HG03457 (cell line): Measurements from ENCODE around the gene CHAT.

Source experiments
- ATAC-seq: cut with Tn5 transposase; IDR thresholded peaks from one replicate; pipeline ENCODE4 v1.9.1; 2021; ENCODE audit warnings: moderate number of reproducible peaks; ENCODE audit not compliant: unreplicated experiment

CHAT gene

DNA sequence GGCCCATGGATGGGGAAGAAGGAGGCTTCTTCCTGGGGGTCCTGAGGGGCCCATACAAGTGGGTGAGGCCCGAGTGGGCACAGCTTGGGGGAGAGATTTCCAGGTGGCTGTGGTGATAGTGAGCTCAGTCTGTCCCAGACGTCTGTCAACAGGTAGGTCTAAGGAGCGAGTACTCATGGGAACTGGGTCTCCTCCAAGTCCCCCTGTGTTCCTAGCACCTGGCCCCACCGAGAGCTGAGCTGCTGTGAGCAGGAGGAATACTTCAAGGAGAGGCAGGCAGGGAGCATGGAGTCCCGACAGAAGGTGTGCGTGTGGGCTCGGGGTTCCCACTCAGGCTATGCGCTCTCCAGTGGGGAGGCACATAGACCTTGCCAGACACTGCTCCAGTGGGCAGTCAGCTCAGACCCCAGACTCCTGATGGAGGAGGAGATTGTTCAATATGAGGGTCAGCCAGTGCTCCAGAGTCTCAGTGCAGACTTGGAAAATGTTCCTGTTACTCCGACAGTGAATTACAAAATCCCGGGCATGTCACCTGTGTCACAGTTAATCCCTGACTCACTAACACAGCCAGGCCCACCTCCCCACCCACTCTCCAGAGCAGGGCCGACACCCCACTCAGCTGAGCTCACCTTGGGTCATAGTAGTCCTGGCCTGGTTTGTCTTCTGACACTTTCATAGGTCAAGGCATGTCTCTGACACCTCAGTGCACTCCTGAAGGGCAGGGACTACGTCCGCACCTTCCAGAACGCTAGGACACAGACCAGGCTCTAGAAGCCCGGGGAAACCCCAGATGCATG is 37.4 kb downstream of the CHAT start:
- no peak for ATAC-seq

DNA sequence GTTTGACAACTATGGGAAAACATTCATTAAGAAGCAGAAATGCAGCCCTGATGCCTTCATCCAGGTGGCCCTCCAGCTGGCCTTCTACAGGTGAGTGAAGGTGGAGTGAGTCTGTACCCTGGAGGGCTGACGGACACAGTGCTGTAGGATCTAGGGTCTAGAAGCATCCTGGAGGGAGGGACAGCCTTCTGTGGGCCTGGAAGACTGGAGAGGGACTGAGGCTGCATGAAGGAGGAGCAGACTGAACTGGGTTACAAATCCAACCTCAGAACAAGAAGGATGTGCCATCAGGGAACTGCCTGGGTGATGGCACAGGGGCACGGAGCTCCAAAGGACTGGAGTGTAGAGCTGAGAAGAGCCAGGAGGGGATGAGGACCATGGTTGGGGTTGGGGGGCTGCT is 38.1 kb downstream of the CHAT start:
- no peak for ATAC-seq

DNA sequence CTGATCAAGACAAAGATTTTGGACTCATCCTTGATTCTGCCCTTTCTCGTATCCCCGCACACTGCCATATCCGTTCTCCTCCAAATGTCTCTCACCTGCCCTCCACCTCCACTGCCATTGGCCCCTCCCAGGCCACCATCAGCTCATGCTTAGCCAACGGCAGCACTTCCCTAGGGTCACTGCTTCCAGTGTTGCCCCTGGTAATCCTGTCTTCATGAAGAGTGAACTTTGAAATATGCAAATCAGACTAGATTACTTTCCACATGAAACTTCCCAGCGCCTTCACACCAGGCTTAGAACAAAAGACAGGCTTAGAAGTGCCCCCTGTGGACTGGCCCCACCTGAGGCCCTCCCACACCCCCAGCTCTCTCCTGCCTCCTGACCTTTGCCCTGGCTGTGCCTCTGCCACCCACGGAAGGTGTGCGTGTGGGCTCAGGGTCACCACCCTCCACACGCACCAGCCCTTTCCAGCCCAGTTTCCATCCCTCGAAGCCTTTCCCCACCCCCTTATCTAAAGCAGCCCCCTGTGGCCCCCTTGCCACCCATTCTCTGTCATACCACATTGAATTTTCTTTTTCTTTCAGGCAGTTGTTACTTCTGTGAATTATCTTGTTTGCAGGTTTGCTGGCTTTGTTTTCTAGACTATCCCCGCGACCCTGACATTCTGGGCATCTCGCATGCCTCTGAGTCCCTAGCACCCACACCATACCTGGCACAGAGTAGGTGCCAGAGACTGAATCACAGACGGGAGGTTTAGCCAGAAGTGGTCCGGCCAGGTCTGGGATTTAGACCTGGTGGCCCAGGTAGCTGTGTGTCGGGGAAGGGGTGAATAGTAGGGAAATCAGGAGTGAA is 38.8 kb downstream of the CHAT start:
- no peak for ATAC-seq

DNA sequence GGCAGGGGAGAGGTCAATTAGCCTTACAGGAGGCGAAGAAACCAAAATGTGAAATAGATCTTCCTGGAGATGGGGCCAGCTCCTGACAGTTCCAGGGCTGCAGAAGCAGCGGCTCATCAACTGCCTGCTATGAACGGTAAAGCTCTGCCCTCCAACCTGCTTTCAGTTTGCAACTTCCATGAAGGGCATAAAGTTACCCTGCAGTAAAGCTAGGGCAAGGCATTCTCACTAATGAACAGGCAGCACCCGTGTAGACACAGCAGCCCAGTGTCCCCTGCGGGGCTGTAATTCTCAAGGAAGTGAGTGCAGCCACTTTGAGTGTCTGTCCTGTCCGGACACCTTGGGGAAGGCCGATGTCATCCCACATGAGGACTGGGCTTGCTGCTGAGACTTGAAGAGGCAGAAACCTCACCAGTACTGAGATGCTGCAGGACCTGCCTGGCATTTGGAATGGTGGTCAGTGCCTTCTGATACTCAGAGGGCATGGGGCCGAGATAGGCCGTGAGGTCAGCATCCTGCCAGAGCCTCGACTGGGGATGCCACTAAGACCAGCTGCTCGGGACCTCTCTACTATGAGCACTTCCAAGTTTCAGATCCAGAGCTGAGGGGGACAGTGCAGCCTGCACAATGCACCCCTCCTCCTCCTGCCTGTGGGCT is 39.6 kb downstream of the CHAT start:
- ATAC-seq: no peak

DNA sequence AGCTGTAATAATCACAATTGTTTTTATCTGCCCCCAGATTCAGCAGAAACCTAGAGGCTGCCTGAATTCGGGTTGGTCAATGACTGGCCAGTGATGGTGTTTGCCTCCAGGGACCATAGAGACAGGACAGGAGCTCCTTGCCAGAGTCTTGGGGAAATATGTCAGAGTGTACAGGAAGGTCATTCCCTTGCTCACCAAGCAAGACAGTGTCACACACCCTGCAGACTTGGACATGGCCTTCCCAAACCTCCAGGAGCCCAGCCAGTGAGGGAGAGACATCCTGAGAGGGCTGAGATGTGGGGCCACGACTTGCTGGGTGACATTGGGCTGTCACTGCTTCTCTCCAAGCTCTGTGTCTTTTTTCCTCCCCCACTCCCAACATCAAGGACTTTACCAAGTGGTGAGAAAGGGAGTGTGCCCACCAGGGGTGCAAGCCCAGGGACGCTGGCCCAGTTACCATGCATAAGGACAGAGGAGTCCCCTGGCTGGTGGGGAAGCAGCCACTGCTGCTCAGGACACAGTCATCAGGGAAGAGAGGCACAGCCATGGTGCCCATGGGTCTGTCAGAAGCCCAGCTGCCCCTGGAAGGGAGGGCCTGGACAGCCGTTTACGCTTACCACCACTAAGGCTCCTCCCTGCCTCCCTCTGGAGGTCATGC is 40.3 kb downstream of the CHAT start:
- no peak for ATAC-seq

DNA sequence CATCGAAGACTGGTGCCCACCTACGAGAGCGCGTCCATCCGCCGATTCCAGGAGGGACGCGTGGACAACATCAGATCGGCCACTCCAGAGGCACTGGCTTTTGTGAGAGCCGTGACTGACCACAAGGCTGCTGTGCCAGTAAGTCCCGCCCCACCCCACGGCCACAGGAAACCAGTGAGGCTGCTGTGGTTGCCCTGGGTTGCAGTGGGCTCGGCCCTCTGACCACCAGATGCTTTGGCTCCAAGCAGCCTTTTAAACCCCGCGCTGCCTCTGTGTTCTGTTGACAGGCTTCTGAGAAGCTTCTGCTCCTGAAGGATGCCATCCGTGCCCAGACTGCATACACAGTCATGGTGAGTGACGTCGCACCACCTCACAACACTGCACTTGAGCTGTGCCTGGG is 41.3 kb downstream of the CHAT start:
- no peak for ATAC-seq

DNA sequence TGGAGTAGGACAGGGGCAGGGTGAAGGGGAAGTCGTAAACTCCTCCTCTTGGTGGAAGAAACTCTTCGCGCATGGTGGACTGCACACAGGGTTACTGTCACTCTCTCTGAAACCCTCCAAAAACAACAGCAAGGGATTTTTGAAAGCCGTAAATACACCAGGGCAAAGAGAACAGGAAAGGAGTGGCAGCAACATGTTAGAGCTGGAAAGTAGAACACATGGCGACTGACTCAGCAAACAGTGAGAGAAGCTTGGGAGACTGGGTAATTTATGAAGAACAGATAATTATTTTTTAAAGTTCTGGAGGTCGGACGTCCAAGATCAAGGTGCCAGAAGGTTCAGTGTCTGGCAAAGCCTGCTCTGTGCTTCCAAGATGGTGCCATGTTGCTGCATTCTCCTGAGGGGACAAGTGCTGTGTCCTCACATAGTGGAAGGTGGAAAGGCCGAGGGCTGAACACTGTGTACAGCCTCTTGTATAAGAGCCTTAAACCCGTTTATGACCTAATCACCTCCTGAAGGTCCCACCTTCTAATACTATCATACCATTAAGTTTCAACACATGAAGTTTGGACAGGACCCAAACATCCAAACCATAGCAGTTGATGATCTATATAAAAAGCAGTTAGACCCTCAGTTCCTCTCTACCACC is 43.1 kb downstream of the CHAT start:
- no peak for ATAC-seq

DNA sequence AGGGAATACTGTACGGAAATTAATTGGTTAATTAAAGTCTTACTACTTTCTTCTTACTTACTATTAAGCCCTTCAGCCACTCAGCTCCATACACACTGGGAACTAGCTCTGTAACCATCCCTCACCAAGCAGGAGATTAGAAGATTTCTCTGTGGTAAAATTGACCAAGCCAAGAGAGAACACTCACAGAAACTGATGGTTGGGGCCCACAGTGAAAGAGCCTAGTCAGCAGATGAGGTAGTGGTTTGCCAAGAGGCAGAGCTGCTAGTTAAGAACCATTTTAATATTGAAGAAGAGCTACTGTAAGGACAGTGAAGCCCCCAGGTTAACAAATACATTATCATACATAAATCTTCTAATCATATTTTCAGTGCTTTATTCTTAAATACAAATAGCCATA is 43.8 kb downstream of the CHAT start:
- no peak for ATAC-seq

DNA sequence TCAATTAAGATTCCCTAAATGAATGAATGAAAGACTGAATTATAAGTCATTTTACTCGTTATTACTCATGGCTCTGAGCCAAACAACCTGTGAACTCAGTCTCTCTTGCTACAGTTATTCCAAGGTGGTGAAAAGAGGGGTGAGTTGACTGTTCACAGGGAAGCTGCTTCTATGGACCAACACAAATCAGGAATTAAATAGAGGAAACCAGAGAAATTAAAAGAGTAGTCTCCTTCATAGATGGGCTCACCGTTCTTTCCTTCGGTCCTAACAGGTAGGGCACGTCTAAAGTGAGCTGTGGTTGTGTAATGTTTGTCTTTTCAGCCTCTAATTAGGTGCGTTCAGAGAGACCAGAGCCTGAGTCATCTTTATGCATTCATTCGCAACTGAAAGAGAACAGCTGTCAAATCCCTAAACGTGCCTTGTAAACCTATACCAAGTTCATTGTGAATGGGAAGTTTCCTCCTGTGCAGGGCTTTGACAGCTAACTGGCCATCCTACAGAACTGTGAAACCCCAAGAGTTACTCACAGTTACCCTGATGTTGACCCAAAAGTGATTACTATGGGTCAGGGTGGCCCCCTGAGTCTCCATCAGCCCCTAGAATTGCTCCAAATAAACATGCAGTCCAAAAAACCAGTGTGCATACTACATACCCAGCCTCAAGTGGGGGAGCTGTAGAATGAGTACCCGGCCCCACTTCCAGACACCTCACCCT is 47.5 kb downstream of the CHAT start:
- no peak for ATAC-seq

DNA sequence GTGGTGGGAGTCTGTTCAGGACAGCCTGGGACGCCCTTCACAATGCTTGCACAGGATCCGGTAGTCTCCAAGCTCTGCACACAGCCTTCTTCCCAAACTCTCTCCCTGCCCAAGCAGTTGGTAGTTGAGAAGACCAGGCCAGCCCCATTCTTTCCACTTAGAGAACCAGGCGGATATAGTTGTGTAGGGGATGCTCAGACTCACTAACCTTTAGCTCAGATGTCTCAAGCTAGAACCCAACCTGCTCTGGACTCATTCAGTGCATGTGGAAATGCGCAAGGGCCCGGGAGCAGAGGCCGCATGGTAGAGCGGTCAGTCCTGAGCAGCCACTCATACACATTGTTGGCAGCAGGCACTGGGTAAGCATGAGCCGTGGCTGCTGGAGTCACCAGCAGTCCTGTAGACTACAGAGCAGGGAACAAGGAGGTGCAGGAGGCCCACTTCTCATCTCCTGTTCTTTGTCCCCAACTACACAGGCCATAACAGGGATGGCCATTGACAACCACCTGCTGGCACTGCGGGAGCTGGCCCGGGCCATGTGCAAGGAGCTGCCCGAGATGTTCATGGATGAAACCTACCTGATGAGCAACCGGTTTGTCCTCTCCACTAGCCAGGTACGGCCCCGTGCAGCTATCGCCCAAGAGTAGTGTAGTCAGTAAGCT is 48.5 kb downstream of the CHAT start:
- no peak for ATAC-seq

DNA sequence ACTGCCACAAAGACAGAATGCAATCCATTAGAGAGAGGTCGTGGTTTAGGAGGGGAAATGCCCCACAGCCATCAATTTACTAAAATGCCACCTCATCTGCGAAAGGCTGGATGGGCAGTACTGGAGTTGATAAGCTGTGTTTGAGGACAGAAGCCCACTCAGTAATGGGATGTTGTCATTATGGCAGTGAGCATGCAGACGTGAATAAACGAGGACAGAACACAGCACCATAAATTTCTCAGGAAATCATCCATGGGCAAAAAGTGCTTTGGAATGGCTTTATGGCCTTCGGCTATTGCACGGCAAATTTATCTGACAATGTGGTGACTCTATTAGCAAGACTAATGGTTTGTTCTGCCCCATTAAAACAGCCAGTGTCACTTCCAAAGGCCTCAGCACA is 49.8 kb downstream of the CHAT start:
- ATAC-seq: no peak

DNA sequence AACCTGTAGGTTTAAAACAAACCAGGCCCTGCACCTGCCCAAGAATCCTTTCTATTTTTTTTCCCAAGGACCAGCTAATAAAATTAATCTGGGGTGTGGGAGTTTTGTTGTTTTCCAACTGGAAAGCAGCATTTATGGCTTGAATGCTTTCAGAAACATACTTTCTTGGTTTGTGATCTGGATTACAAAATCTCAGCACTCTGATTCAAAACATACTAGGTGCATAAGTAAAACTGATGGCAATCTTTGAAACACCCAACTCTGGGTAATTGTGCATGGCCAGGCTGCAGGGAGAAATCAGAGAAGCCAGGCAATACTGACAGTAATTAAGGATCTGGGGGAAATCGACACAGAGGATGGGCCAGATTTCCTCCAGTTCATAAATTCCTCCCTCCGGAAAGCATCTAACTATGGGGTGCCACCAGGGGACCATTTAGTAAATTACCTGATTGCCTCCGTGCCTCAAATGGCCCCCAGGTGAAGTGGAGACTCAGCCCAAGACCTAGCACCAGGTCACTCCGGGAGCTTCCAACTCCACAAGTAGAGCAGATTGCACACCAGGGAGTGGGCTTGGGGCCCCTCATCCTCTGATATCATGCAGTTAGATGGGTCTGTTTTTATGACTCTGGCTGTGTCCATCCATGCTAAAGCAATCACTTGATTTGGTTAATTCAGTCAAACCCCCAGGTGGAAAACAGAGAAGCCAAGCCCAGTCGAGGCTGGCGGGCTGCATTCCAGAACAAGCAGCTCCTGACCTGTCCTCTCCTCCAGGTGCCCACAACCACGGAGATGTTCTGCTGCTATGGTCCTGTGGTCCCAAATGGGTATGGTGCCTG is 50.4 kb downstream of the CHAT start:
- no peak for ATAC-seq

DNA sequence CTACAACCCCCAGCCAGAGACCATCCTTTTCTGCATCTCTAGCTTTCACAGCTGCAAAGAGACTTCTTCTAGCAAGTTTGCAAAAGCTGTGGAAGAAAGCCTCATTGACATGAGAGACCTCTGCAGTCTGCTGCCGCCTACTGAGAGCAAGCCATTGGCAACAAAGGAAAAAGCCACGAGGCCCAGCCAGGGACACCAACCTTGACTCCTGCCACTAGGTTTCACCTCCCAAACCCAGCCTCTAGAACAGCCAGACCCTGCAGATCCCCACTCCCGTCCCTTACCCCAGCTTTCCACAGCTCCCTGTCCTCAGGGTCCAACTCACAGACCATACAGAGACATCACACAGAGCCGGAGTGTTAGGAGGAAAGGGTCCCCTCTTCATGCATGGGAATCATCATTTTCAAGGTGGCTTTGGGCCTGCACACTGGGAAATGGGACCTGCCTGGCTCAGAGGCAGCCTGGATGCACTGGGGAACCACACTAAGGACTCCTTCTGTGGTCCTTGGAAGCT is 51.1 kb downstream of the CHAT start:
- ATAC-seq: no peak

DNA sequence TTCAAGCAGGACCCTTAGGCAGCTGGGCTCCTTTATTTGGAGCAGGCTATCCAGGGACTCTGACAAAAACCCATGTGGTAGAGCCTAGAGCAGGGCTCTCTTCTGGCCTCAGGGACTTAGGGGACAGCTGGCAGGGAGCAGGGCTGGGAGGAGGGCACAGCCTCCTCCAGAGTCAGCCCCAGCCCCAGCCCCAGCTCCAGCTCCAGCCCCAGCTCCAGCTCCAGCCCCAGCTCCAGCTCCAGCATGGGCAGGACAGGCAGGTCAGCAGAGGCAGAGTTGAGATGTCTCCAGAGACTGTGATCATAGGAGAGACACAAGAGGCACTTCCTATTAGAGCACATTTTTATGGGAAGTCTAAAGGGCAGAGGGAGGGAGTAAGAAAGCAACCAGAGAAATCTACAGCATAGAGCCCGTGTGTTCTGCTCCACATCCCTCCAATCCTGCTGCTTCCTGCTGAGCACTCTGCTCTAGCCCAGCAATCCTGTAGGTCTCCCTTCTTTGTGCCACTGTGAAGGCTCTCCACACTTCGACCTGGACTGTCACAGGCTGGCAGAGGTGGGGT is 52.3 kb downstream of the CHAT start:
- ATAC-seq: no peak

DNA sequence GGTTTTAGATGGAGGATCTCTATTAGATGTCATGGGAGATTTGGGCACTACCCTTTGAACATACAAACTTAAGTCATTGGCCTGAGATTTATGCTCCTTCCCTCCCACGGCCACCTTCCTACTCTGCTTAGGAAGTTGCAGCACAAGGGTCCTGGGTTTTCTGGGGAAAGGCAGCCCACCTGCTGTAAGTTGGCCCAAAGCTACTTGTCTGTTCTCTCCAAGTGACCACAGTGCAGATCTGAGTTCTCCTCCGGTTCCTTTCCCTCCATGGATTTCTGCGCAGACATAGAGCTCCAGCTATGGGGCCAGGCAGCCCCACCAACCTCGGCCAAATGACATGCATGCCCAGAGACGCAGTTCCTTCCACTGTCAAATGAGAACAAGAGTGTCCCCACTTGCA is 52.8 kb downstream of the CHAT start:
- no peak for ATAC-seq

DNA sequence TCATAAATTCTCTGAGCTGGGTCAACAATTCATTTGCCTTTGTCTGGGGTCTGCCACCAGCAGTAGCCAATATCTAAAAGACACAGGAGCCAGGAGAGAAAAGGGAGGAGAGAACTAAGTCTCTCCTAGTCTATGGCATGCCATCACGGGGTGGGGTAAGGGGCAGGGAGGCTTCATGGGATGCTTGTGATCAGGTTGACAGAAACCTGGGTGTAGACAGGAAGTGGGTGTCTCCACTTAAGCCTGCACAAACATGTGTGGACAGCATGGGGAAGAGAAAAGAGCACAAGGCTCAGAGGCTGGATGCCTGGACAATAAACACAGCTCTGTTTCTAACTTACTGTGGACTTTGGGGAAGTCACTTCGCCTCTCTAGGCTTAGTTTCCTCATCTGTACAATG is 54.2 kb downstream of the CHAT start:
- no peak for ATAC-seq

DNA sequence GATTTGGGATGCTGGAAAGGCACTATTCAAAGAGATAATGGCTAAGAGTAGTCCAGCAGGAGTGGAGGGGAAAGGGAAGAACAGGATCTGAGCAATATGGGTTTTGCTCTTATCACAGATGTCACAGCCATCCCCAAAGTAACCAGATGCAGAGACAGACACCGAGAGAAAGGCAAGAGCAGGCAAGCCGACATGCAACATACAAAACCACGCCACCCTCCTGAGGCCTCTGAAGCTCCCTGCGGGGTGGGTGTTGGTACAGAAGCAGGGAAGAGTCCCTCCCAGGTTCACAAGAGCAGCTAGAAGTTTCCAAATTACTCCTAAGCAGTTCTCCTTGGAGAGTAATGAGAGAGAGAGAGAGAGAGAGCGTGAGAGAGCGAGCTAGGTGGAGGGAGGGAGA is 54.8 kb downstream of the CHAT start:
- ATAC-seq: no peak

DNA sequence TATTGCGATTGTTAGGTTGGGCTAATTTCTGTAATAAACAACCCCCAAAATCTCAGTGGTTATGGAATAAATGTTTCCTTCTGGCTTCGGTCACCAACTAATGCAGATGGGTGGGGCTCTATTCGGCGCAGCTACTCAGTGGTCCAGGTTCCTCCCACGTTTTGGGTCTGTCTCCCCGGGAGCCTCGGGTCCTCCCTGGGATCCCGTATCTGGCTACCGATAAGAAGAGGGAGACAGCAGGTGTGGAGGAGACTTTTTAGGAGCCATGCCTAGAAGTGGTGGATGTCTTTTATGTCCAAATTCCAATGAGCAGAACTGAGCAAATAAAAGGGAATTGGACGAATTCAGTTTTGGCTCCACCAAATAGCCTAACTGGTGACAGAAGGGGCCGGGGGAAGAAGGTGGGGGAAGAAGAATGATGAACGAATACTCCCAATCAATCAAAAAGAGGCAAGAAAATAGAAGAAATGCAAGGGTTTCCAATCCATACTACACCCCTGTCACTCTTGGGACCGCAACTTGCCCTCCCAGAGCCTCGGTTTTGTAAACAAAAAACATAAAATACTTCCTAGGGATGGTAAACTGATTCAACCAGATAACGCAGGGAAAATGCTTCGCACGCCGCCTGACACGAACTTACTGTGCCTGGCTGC is 65.1 kb downstream of the CHAT start:
- no peak for ATAC-seq
